ENCODE measurements around the gene OBSCN.

DNA sequence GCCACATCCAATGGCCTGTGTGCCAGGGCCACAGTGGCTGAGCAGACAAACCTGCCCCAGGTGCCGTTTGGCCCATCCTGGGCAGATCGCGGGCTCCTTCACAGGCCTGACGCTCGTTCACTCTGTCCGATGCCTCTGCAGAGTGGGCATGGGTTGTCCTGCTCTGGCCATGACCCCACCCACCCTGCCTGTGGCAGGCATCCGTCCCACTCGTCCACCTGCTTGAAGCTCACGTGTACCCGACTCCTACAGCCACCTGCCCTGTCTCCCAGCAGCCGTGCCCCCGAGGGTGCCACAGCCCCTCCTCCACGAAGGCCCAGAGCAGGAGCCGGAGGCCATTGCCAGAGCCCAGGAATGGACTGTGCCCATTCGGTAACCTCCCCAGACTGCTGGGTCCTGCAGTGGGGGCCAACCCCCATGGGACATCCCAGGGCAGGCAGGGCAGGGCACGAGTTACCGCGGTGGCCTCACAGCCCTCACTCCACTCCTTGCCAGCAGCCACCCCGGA, 156.9 kb downstream of the OBSCN start:
- no peak for TF ChIP-seq EZH2phosphoT487 (IDR thresholded peaks at IDR 0.05; ENCODE audit: borderline replicate concordance, low read depth, low read length)
- TF ChIP-seq CTCF (conservative IDR thresholded peaks at IDR 0.05; ENCODE audit: low read length), result no peak

Measured in OCI-LY7 (cell line).